ENCODE results near the gene SAFB. TPM values are rescaled to one million over a fixed set of nuclear protein-coding genes. Genes with fewer than 3 reads are reported as not detected.

Gene SAFB
- polyA plus RNA-seq, 4 donors = 126 to 190 (median 159) TPM

DNA sequence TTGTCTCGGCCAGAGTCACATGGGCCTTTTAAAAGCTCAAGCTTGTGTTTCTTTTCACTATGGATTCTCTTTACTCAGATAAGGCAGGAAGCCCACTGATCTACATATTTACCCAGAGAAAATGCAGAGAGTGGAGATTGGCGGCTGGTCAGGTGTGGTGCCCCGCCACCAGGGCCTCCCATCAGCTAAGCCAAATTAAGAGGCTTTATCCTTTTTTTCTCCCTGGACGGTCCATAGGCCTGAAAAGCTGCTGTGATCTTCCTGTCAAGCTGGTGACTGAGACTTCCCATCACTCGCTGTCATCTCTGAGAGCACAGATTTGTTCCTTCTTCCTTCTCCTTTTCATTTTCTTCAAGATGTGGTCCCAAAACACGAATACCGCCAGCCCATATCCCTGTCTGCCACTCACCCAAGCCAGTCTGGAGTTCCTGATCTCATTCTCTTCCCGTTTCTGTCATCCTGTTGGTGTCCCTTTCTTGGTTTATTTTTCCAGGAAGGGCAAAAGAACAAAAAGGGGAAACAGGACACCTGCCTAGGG is 1.9 kb downstream of the SAFB start:
- DNase-seq (ENCODE audit: low read depth in 4 of 4, low spot score in 2 of 4) = no peak

GRCh38 chr19:5625641-5626040 is 2.8 kb downstream of the SAFB start:
- no peak for DNase-seq (ENCODE audit: low read depth in 4 of 4, low spot score in 2 of 4)

DNA sequence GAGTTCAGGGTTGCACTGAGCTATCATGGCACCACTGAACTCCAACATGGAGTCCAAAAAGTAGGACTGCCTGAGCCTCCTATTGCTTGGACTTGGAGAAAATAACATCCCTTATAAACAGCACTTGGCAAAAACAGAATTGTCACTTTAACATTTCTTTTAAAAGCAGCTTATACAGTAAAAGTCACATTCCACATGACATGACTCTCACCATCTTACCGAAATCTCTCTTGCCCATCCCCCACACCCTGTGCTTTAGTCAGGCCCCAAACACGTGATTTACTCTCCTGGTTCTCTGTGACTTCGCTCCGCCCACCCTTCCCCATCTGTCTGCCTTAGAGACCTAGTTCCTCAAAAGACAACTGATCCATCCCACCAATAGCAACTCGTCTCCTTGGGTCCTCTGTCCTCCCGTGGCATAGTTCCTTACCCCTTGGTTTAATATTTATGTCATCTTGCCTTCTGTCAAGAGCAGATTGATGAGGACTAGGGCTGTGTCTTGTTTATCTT is 4.6 kb downstream of the SAFB start:
- DNase-seq (ENCODE audit: low read depth in 4 of 4, low spot score in 2 of 4) = no peak

- no peak for DNase-seq (ENCODE audit: low read depth in 4 of 4, low spot score in 2 of 4)
Observed at GRCh38 chr19:5628461-5628860, 5.6 kb downstream of the SAFB start.

GRCh38 chr19:5628919-5629481 is 6.1 kb downstream of the SAFB start:
- no peak for DNase-seq (ENCODE audit: low read depth in 4 of 4, low spot score in 2 of 4)

- DNase-seq (ENCODE audit: low read depth in 4 of 4, low spot score in 2 of 4) = no peak
Observed at GRCh38 chr19:5631567-5632240, 8.8 kb downstream of the SAFB start.

- no peak for DNase-seq (ENCODE audit: low read depth in 4 of 4, low spot score in 2 of 4)
Observed at GRCh38 chr19:5632241-5632612, 9.3 kb downstream of the SAFB start.

DNA sequence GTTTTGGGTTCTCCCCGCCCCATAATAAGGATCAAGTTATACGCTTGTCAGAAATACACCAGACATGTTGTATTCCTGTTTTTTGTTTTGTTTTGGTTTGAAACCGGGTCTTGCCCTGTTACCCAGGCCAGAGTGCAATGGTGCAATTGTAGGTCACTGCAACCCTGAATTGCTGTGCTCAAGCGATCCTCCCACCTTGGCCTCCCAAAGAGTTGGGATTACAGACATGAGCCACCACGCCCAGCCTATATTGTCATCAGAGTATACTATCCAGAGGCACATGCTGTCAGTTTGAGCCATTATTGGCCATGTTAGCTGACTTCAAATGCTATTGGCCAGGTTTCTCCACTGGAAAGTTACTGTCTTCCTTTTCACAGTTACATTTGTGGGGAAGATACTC is 9.8 kb downstream of the SAFB start:
- DNase-seq (ENCODE audit: low read depth in 4 of 4, low spot score in 2 of 4) = no peak

DNA sequence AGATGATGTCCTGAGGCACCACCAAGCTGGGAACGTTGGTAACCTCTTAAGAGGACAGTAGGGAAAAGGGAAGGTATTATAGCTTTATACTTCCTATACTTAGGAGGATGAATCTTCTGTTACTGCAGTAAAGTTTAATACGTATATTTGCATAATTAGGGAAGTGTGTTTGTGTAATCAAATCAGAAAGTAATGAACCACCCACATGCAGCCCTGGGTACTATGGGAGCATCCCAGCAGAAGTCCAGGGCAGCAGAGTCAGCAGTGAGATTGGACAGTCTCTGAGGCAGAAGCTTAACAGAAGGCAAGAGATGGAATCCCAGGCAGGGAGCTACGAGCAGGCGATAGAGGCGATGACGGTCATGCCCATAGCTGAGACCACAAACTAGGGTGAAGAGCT is 12.5 kb downstream of the SAFB start:
- no peak for DNase-seq (ENCODE audit: low read depth in 4 of 4, low spot score in 2 of 4)

DNA sequence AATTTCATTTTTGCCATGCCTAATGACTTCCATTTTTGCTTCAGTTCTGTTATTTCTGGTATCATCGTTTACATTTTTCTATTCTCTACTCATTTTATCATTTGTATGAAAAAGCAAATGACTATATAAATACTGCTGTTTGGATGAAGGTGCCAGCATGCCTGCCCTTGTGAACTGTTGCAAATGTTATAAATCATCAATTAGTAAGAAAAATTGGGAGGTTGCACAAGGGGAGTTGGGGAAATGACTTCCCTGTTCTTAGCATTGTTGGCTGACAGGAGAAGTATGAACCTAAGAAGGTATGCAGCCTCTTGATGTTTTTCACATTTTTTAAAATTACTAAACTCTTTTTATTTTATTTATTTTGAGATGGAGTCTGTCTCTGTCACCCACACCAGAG is 15.1 kb downstream of the SAFB start:
- no peak for DNase-seq (ENCODE audit: low read depth in 4 of 4, low spot score in 2 of 4)

DNA sequence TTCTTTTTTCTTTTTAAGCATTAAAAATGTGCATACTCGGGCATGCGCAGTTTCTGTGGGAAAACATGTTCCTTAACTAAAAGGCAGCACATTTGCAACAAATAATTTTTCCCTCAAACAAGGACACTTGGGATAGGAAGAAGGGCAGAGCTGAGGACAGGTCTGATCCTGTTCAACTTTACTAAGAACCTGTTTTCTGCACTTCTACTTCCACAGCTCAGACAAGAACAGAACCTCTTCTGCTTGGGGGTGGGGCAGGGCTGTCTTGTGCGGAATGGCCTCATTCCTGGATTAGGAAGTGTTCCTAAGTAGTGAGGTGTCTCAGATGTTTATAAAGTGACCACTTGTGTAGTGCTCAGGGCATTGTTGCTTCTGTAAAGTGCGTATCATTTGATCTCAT is 18.3 kb downstream of the SAFB start:
- no peak for DNase-seq (ENCODE audit: low read depth in 4 of 4, low spot score in 2 of 4)

- DNase-seq (ENCODE audit: low read depth in 4 of 4, low spot score in 2 of 4) = no peak
Observed at GRCh38 chr19:5642204-5642603, 19.3 kb downstream of the SAFB start.

DNA sequence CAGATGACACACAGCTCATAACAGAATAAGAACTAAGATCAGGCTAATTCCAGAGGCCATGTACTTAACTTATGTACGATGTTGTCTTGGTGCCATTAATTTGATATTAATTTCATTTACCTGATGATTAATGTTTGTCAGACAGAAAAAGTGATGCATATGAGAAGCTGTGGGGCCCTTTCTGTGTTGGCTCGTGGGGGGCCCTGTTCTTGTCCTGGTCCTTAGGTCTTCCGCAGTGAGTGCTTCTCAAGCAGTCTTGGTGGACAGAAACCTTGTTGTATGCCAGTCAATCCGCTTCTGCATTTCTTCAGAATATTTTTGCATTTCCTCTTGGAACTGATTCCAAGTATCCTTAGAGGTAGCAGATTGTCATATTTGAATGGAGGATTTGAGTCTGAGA is 20.2 kb downstream of the SAFB start:
- DNase-seq (ENCODE audit: low read depth in 4 of 4, low spot score in 2 of 4) = no peak

- DNase-seq (ENCODE audit: low read depth in 4 of 4, low spot score in 2 of 4) = no peak
Observed at GRCh38 chr19:5644037-5644436, 21.2 kb downstream of the SAFB start.

GRCh38 chr19:5645409-5645808 is 22.5 kb downstream of the SAFB start:
- no peak for DNase-seq (ENCODE audit: low read depth in 4 of 4, low spot score in 2 of 4)

DNA sequence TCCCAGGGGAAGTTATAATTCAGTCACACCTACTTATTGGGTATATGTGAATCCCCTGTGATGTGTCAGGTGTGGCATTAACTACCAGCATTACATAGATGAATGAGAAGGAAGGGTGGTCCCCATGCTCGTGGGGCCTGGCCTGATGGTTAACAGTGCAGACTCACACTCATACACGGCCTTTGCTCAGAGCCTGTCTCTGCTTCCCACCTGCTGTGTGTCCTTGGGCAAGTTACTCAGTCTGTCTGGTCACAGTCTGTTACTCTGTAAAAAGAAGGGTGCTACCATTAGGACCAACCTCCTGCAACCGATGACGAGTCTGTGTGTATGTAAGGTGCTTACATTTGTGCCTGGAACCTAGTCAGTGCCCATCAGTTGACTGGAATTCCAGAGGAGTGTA is 23.8 kb downstream of the SAFB start:
- DNase-seq (ENCODE audit: low read depth in 4 of 4, low spot score in 2 of 4) = no peak

- DNase-seq (ENCODE audit: low read depth in 4 of 4, low spot score in 2 of 4) = no peak
Observed at GRCh38 chr19:5648464-5648863, 25.6 kb downstream of the SAFB start.

- no peak for DNase-seq (ENCODE audit: low read depth in 4 of 4, low spot score in 2 of 4)
Observed at GRCh38 chr19:5651361-5651760, 28.5 kb downstream of the SAFB start.

- DNase-seq (ENCODE audit: low read depth in 4 of 4, low spot score in 2 of 4) = no peak
Observed at GRCh38 chr19:5652261-5652660, 29.4 kb downstream of the SAFB start.

GRCh38 chr19:5654931-5655330 is 32.0 kb downstream of the SAFB start:
- no peak for DNase-seq (ENCODE audit: low read depth in 4 of 4, low spot score in 2 of 4)

GRCh38 chr19:5655412-5655811 is 32.5 kb downstream of the SAFB start:
- DNase-seq (ENCODE audit: low read depth in 4 of 4, low spot score in 2 of 4) = no peak

DNA sequence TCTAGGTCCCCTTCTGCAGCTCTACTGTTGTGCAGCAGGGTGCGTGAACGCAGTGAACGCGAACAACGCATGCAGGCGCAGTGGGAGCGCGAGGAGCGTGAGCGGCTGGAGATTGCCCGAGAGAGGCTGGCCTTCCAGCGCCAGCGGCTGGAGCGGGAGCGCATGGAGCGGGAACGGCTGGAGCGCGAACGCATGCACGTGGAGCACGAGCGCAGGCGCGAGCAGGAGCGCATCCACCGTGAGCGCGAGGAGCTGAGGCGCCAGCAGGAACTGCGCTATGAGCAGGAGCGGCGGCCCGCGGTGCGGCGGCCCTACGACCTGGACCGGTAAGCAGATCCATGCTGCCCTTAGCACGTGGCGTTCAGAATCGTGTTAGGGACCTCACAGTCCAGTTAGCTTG is 38.6 kb downstream of the SAFB start:
- DNase-seq (ENCODE audit: low read depth in 4 of 4, low spot score in 2 of 4) = no peak

All from left renal cortex interstitium (tissue), 4 donors.